Neuronal stem cell (in vitro differentiated cells): ENCODE results near the gene GPER1.

Source experiments
- DNase-seq: peaks from one replicate; pipeline ENCODE4 v3.0.0-alpha.2; 2013; ENCODE audit warnings: low spot score
- H2AFZ ChIP-seq: one replicate; pipeline ENCODE4 v1.6.1; 2013; ENCODE audit warnings: mild to moderate bottlenecking, low read length, inconsistent platforms
- H2AK5ac ChIP-seq: 2 replicates; pipeline ENCODE4 v1.6.1; 2013; ENCODE audit warnings: low read depth, mild to moderate bottlenecking, inconsistent platforms, low read length, moderate library complexity, mixed read lengths
- H2BK120ac ChIP-seq: 2 replicates; pipeline ENCODE4 v1.6.1; 2013; ENCODE audit warnings: low read depth, mild to moderate bottlenecking, inconsistent platforms, low read length, moderate library complexity, mixed read lengths
- H2BK12ac ChIP-seq: one replicate; pipeline ENCODE4 v1.6.1; 2013; ENCODE audit warnings: low read length, inconsistent platforms
- H2BK15ac ChIP-seq: 2 replicates; pipeline ENCODE4 v1.6.1; 2013; ENCODE audit warnings: mild to moderate bottlenecking, low read length, inconsistent platforms, mixed read lengths
- H2BK5ac ChIP-seq: one replicate; pipeline ENCODE4 v1.6.1; 2013; ENCODE audit warnings: inconsistent platforms, mild to moderate bottlenecking, low read length, moderate library complexity
- H3K14ac ChIP-seq: one replicate; pipeline ENCODE4 v1.6.1; 2013; ENCODE audit warnings: low read length, inconsistent platforms
- H3K18ac ChIP-seq: 2 replicates; pipeline ENCODE4 v1.6.1; 2013; ENCODE audit warnings: low read length, inconsistent platforms
- H3K23ac ChIP-seq: 2 replicates; pipeline ENCODE4 v1.6.1; 2013; ENCODE audit warnings: low read depth, mild to moderate bottlenecking, mixed read lengths, low read length, inconsistent platforms; ENCODE audit not compliant: poor library complexity
- H3K27ac ChIP-seq: replicated peaks from 3 replicates; pipeline ENCODE4 v1.5.1; 2013; ENCODE audit warnings: low read length, inconsistent platforms
- H3K27me3 ChIP-seq, 3 experiments: 2 replicates each; pipeline ENCODE4 v1.6.1; 2013; ENCODE audit warnings: low read length in 3 of 3, mild to moderate bottlenecking in 2 of 3, inconsistent platforms in 1 of 3, low read depth in 1 of 3, mixed read lengths in 1 of 3, moderate library complexity in 1 of 3; ENCODE audit not compliant: control insufficient read depth in 3 of 3, insufficient read depth in 3 of 3
- H3K36me3 ChIP-seq, 2 donors: replicated peaks in 1 of 2; 2 replicates each; pipeline ENCODE4 v1.6.1; 2013; ENCODE audit warnings: low read length in 2 of 2; ENCODE audit not compliant: control insufficient read depth in 2 of 2, insufficient read depth in 2 of 2
- H3K4ac ChIP-seq: 2 replicates; pipeline ENCODE4 v1.6.1; 2013; ENCODE audit warnings: inconsistent platforms, mild to moderate bottlenecking, low read length, moderate library complexity
- H3K4me1 ChIP-seq, 2 donors: 1 replicate in 1 of 2; 2 replicates in 1 of 2; pipeline ENCODE4 v1.6.1; 2013; ENCODE audit warnings: low read length in 2 of 2, low read depth in 1 of 2; ENCODE audit not compliant: control insufficient read depth in 2 of 2, insufficient read depth in 1 of 2
- H3K4me2 ChIP-seq: one replicate; pipeline ENCODE4 v1.6.1; 2013; ENCODE audit warnings: mild to moderate bottlenecking, low read length, inconsistent platforms; ENCODE audit not compliant: insufficient read depth, poor library complexity, severe bottlenecking
- H3K4me3 ChIP-seq, 2 donors: 2 replicates each; pipeline ENCODE4 v1.5.1; 2013; ENCODE audit warnings: low read length in 2 of 2, mild to moderate bottlenecking in 2 of 2, inconsistent platforms in 1 of 2, moderate library complexity in 1 of 2
- H3K79me1 ChIP-seq: one replicate; pipeline ENCODE4 v1.6.1; 2013; ENCODE audit warnings: low read depth, mild to moderate bottlenecking, inconsistent platforms, low read length, moderate library complexity
- H3K9ac ChIP-seq: one replicate; pipeline ENCODE4 v1.6.1; 2013; ENCODE audit warnings: mild to moderate bottlenecking, low read depth, low read length, inconsistent platforms; ENCODE audit not compliant: poor library complexity
- H3K9me3 ChIP-seq, 2 donors: replicated peaks in 1 of 2; 2 replicates each; pipeline versions ENCODE3 to v1.6.1; 2013; ENCODE audit warnings: low read length in 2 of 2, mild to moderate bottlenecking in 2 of 2, inconsistent platforms in 1 of 2, low read depth in 1 of 2, mixed read lengths in 1 of 2, moderate library complexity in 1 of 2; ENCODE audit not compliant: control insufficient read depth in 2 of 2, insufficient read depth in 1 of 2
- H4K8ac ChIP-seq: one replicate; pipeline ENCODE4 v1.6.1; 2013; ENCODE audit warnings: low read depth, mild to moderate bottlenecking, inconsistent platforms, low read length, moderate library complexity
- H4K91ac ChIP-seq: one replicate; pipeline ENCODE4 v1.6.1; 2013; ENCODE audit warnings: low read length, low read depth, mild to moderate bottlenecking, inconsistent platforms; ENCODE audit not compliant: poor library complexity
- WGBS, 2 donors: extraction: QIAGEN DNeasy Blood & Tissue Kit; methylation state at CpG; one replicate each; pipeline ENCODE4 v1.1.7; 2013; ENCODE audit warnings: missing lambda C conversion rate in 2 of 2, mixed read lengths in 1 of 2; ENCODE audit not compliant: insufficient read length in 2 of 2, insufficient replicate concordance in 1 of 2; ENCODE audit errors: extremely low coverage in 2 of 2; 5-methylcytosine and 5-hydroxymethylcytosine counted together

The GPER1 gene

DNA sequence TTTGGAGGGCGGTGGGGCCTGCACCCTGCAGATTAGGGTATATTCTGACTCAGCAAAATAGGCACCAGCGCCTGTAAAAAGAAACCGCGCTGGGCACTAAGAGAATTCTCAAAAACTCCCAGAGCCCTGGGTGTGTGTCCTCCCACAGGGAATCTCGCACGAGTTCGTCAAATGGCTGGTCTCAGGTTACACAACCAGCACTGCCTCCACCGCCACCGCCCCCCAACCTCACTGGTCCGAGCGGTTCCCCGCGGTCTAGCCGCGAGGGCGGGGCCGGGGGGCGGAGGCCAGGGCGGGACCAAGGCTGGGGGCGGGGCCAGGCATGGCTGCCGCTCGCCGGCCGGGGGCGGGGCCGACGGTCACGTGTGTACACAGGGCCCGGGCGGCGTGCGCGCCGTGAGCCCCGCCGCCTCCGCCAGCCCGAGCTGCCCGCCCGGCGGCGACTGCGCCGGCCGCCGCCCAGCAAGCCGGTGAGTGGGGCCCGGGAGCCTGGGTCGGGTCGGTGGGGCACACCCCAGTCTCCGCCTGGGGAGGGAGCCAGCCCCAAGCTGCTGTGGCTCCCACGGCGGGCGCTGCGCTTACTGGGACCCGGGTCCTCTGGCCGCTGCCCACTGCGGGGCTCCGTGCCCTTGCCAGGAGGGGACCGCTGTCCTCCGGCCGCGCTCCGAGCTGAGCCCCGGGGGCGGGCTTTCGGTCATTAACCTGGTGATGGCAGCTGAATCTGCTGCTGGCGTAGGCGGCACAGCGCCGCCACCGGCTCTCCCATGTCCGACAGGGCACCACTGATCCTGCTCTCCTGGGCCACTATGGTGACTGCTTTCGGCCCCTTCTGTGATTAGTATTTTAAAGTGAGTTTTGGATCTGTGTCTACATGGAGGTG is 43.5 kb upstream of the GPER1 start, which contains the start of gene GPR146:
Gene GPR146, plus strand, starts transcription at position 358 of the 880 bp plus-strand sequence. CDS start 12,970 bp downstream, outside the sequence.
- Histone ChIP-seq H3K14ac (no peak within 1 kb of the TSS), H2BK15ac (peak within 1 kb of the TSS; percentile 82), H4K8ac (peak within 1 kb of the TSS; percentile 17), H3K27ac (peak within 1 kb of the TSS; percentile 94), H2BK5ac (peak within 1 kb of the TSS; percentile 46), H3K4ac (peak within 1 kb of the TSS; percentile 84), H2AFZ (peak within 1 kb of the TSS; percentile 83), H3K9me3 (peaks cover 0 to 1% of the 10 kb centered on the region in 2 donors), H3K9ac (peak within 1 kb of the TSS; percentile 78), H3K36me3 (no peaks in the 10 kb centered on the region), H4K91ac (peak within 1 kb of the TSS; percentile 95), H3K23ac (peak within 1 kb of the TSS; percentile 8), H2BK12ac (peak within 1 kb of the TSS; percentile 91), H3K4me3 (peak within 1 kb of the TSS; percentile 53 to 83), H3K18ac (peak within 1 kb of the TSS; percentile 94), H2BK120ac (peak within 1 kb of the TSS; percentile 56), H3K4me1 (peaks cover 23 to 31% of the 10 kb centered on the region in 2 donors), H2AK5ac (peak within 1 kb of the TSS; percentile 94), H3K27me3 (no peaks in the 10 kb centered on the region), H3K4me2 (peak within 1 kb of the TSS; percentile 96), H3K79me1 (peaks cover 9% of the 10 kb centered on the region)
- peak; percentile 97 for DNase-seq
- whole genome bisulfite sequencing, 2 donors = no CpG with 5 or more reads among the region's 74 CpGs

DNA sequence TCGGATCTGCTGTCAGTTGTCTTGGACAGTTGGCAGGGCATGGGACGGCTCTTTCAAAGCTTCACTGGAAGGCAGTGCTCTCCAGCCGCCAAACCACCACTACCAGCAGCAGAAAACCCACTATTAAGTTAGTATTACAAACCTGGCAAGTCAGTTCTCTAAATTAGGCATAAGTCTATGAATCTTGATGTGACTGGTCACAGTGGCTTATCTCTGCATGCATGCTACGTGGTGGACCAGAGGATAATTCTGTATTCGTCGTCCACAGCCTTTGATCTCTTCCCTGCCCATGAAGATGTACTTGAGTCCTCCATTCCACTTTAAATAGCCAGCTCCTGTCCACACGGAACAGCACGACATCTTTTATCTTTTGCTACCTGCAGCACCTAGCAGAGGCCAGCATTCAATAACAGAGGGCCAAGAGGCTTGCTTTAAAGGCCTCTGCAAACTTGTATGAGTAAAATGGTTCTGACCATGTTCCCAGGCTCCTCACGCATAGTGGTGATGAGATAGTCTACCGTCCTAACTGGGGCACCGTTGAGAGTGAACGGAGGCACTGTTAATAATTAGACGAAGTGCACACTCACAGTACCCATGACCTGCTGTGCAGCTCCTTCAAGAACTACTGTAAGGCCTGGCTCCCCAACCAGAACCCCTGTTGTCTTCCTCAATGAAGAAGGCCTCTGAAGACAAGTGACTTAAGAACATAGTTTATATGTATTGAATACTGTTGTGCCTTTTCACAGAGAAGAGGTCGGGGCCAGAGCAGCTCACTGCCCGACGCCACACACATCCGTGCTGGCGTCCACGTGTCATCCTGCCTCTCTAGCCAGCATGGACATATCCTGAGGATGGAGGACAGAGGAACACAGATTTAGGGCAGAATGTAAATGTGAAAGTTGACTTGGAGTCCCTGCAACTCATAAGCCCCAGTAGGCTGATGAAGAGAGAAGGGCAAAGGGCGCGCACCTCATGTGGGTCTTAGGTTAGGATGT is 42.5 kb upstream of the GPER1 start:
- H2BK120ac ChIP-seq = no peak overlapping the region
- H3K4me2 ChIP-seq = peak overlapping the region; percentile 96
- DNase-seq = no peak
- no peak overlapping the region for H2BK12ac ChIP-seq
- no peak overlapping the region for H4K8ac ChIP-seq
- WGBS, 2 donors = no CpG with 5 or more reads among the region's 21 CpGs
- H3K27ac ChIP-seq = peak overlapping the region; percentile 81
- peaks cover 23 to 32% of the 10 kb centered on the region in 2 donors for H3K4me1 ChIP-seq
- no peak overlapping the region for H3K18ac ChIP-seq
- H3K9ac ChIP-seq = no peak overlapping the region
- no peak overlapping the region for H2BK15ac ChIP-seq
- no peak overlapping the region for H3K4ac ChIP-seq
- H3K23ac ChIP-seq = no peak overlapping the region
- no peak overlapping the region for H2BK5ac ChIP-seq
- H3K79me1 ChIP-seq = peaks cover 7% of the 10 kb centered on the region
- H2AK5ac ChIP-seq = no peak overlapping the region
- H3K9me3 ChIP-seq = peaks cover 0 to 1% of the 10 kb centered on the region in 2 donors
- no peak overlapping the region for H4K91ac ChIP-seq
- H3K36me3 ChIP-seq = no peaks in the 10 kb centered on the region
- no peaks in the 10 kb centered on the region for H3K27me3 ChIP-seq
- H3K14ac ChIP-seq = no peak overlapping the region
- peak overlapping the region; percentile 53 to 83 for H3K4me3 ChIP-seq
- H2AFZ ChIP-seq = no peak overlapping the region

DNA sequence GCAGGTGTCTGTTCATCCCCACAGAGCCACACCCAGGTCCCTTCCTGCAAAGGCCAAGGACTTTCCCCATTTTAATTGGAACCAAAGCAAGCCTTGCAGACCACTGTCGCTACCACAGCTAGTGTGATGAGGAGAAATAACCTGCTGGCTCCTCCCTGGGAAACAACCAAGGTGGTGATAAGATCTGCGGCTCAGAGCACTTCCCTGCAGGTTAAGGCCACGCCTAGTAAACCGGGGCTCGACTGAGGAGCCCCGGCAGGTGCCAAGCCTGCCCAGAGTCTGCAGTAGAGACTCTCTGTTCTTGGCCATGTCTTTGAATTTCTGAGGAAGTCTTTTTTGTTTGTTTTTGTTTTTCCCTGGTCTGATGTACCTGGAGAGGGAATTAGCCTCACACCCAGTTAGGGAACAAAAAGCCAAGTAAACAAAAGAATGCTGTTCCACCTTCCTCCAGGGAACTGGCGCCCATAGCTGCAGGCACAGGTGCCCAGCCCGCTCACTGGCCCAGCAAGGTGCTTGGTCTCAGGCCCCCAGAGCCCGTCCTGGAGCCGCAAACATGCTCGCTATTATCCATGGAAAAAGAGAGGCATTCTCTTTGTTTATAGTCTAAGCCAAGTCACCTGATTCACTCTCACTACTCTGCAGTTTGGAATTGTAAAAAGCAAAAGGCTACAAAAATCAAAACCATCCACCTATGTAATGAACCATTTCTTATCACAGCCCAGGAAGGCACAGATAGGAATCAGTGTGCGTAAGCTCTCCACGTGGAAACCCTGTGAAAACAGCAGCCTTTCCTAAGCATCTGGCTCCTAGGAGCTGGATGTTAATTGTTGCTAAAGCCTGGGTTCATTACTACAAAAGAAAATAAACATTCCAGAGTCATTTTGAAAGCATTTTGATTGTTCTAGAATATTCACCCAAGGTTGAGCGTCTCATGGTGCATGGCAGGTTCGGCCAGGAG is 40.9 kb upstream of the GPER1 start:
- no peak overlapping the region for H3K4ac ChIP-seq
- H4K8ac ChIP-seq = no peak overlapping the region
- no peak overlapping the region for H3K18ac ChIP-seq
- H4K91ac ChIP-seq = no peak overlapping the region
- H3K9me3 ChIP-seq = peaks cover 0 to 1% of the 10 kb centered on the region in 2 donors
- no peaks in the 10 kb centered on the region for H3K36me3 ChIP-seq
- H2BK12ac ChIP-seq = no peak overlapping the region
- no CpG with 5 or more reads among the region's 15 CpGs for WGBS, 2 donors
- no peak for DNase-seq
- H3K23ac ChIP-seq = no peak overlapping the region
- peaks cover 21% of the 10 kb centered on the region in 2 donors for H3K4me1 ChIP-seq
- H2AFZ ChIP-seq = no peak overlapping the region
- peaks cover 3% of the 10 kb centered on the region for H3K79me1 ChIP-seq
- H2AK5ac ChIP-seq = no peak overlapping the region
- H3K27me3 ChIP-seq = no peaks in the 10 kb centered on the region
- H3K9ac ChIP-seq = no peak overlapping the region
- no peak overlapping the region for H3K14ac ChIP-seq
- no peak overlapping the region for H2BK5ac ChIP-seq
- no peak overlapping the region for H3K4me2 ChIP-seq
- no peak overlapping the region for H3K27ac ChIP-seq
- H2BK120ac ChIP-seq = no peak overlapping the region
- H3K4me3 ChIP-seq = no peak overlapping the region
- H2BK15ac ChIP-seq = no peak overlapping the region
